IPS-20b (cell line): ENCODE results near the gene ADCY3.
A peak's percentile ranks its signal among the peaks of the same experiment; 100 is the strongest.

Source experiments
- H3K27ac ChIP-seq: one replicate; pipeline ENCODE4 v1.5.1; 2013; ENCODE audit warnings: low read length
- H3K27me3 ChIP-seq: 2 replicates; pipeline ENCODE4 v1.6.1; 2013; ENCODE audit warnings: mild to moderate bottlenecking, low read length, inconsistent platforms; ENCODE audit not compliant: insufficient read depth
- H3K36me3 ChIP-seq: 2 replicates; pipeline ENCODE4 v1.6.1; 2013; ENCODE audit warnings: low read depth, mild to moderate bottlenecking, inconsistent platforms, low read length, moderate library complexity; ENCODE audit not compliant: insufficient read depth
- H3K4me1 ChIP-seq: 2 replicates; pipeline ENCODE4 v1.6.1; 2013; ENCODE audit warnings: mild to moderate bottlenecking, control low read depth, inconsistent platforms, low read length, moderate library complexity; ENCODE audit not compliant: insufficient read depth
- H3K4me3 ChIP-seq: 2 replicates; pipeline ENCODE4 v1.5.1; 2013; ENCODE audit warnings: mild to moderate bottlenecking, low read length, inconsistent platforms
- H3K9ac ChIP-seq: 2 replicates; pipeline ENCODE4 v1.6.1; 2013; ENCODE audit warnings: low read depth, mild to moderate bottlenecking, inconsistent platforms, low read length, moderate library complexity
- H3K9me3 ChIP-seq: 2 replicates; pipeline ENCODE4 v1.6.1; 2013; ENCODE audit warnings: mild to moderate bottlenecking, low read depth, low read length, inconsistent platforms; ENCODE audit not compliant: insufficient read depth

ADCY3 gene

GRCh38 chr2:24924732-24925131, 4.7 kb upstream of the ADCY3 start:
- Histone ChIP-seq H3K27me3 (peaks cover 6% of the 10 kb centered on the region), H3K9me3 (no peaks in the 10 kb centered on the region), H3K4me1 (no peaks in the 10 kb centered on the region), H3K9ac (no peak overlapping the region), H3K4me3 (no peak overlapping the region), H3K27ac (no peak overlapping the region), H3K36me3 (no peaks in the 10 kb centered on the region)

GRCh38 chr2:24924266-24924665, 4.2 kb upstream of the ADCY3 start:
- Histone ChIP-seq H3K36me3 (no peaks in the 10 kb centered on the region), H3K27me3 (peaks cover 8% of the 10 kb centered on the region), H3K4me3 (no peak overlapping the region), H3K4me1 (no peaks in the 10 kb centered on the region), H3K9ac (no peak overlapping the region), H3K9me3 (no peaks in the 10 kb centered on the region), H3K27ac (no peak overlapping the region)

- no peak overlapping the region for H3K9ac ChIP-seq
- peaks cover 16% of the 10 kb centered on the region for H3K27me3 ChIP-seq
- H3K9me3 ChIP-seq, result no peaks in the 10 kb centered on the region
- 0 out of 2 replicates have a peak, but pooled peaks cover 3% of the 10 kb centered on the region for H3K4me1 ChIP-seq
- H3K27ac ChIP-seq, result no peak overlapping the region
- no peaks in the 10 kb centered on the region for H3K36me3 ChIP-seq
- no peak overlapping the region for H3K4me3 ChIP-seq
Measured at GRCh38 chr2:24923106-24923505, 3.1 kb upstream of the ADCY3 start.

GRCh38 chr2:24922556-24922955, 2.5 kb upstream of the ADCY3 start:
- H3K27me3 ChIP-seq, result peaks cover 16% of the 10 kb centered on the region
- H3K27ac ChIP-seq, result no peak overlapping the region
- no peak overlapping the region for H3K9ac ChIP-seq
- no peaks in the 10 kb centered on the region for H3K9me3 ChIP-seq
- 0 out of 2 replicates have a peak, but pooled peaks cover 3% of the 10 kb centered on the region for H3K4me1 ChIP-seq
- no peak overlapping the region for H3K4me3 ChIP-seq
- H3K36me3 ChIP-seq, result peaks cover 4% of the 10 kb centered on the region; the same call in 1 of the 2 replicates

GRCh38 chr2:24920809-24921441, 888 bp upstream of the ADCY3 start:
- peaks cover 16% of the 10 kb centered on the region for H3K27me3 ChIP-seq
- H3K36me3 ChIP-seq, result peaks cover 4% of the 10 kb centered on the region; the same call in 1 of the 2 replicates
- H3K9me3 ChIP-seq, result no peaks in the 10 kb centered on the region
- peak overlapping the region; percentile 66 for H3K4me3 ChIP-seq
- no peak overlapping the region for H3K27ac ChIP-seq
- no peak overlapping the region for H3K9ac ChIP-seq
- H3K4me1 ChIP-seq, result 0 out of 2 replicates have a peak, but pooled peaks cover 3% of the 10 kb centered on the region

GRCh38 chr2:24919506-24920097, 435 bp downstream of the ADCY3 start:
- H3K27me3 ChIP-seq, result peaks cover 16% of the 10 kb centered on the region
- H3K4me3 ChIP-seq, result peak overlapping the region; percentile 59
- H3K36me3 ChIP-seq, result peaks cover 4% of the 10 kb centered on the region; the same call in 1 of the 2 replicates
- H3K4me1 ChIP-seq, result 0 out of 2 replicates have a peak, but pooled peaks cover 3% of the 10 kb centered on the region
- no peaks in the 10 kb centered on the region for H3K9me3 ChIP-seq
- H3K27ac ChIP-seq, result no peak overlapping the region
- H3K9ac ChIP-seq, result peak overlapping the region; percentile 14; the same call in 1 of the 2 replicates

GRCh38 chr2:24919037-24919505, 966 bp downstream of the ADCY3 start:
- no peak overlapping the region for H3K27ac ChIP-seq
- H3K9me3 ChIP-seq, result no peaks in the 10 kb centered on the region
- peak overlapping the region; percentile 14; the same call in 1 of the 2 replicates for H3K9ac ChIP-seq
- H3K4me3 ChIP-seq, result peak overlapping the region; percentile 59
- H3K27me3 ChIP-seq, result peaks cover 16% of the 10 kb centered on the region
- H3K36me3 ChIP-seq, result peaks cover 4% of the 10 kb centered on the region; the same call in 1 of the 2 replicates
- 0 out of 2 replicates have a peak, but pooled peaks cover 3% of the 10 kb centered on the region for H3K4me1 ChIP-seq

- Histone ChIP-seq H3K27ac (no peak overlapping the region), H3K4me3 (peak overlapping the region; percentile 59; the same call in 1 of the 2 replicates), H3K9ac (0 out of 2 replicates have a peak overlapping the region, but pooled peaks have one; percentile 14), H3K9me3 (no peaks in the 10 kb centered on the region), H3K27me3 (peaks cover 16% of the 10 kb centered on the region), H3K36me3 (peaks cover 4% of the 10 kb centered on the region; the same call in 1 of the 2 replicates), H3K4me1 (peaks cover 3% of the 10 kb centered on the region; the same call in 1 of the 2 replicates)
Measured at GRCh38 chr2:24918326-24919036, 1.6 kb downstream of the ADCY3 start.

- Histone ChIP-seq H3K36me3 (peaks cover 4% of the 10 kb centered on the region; the same call in 1 of the 2 replicates), H3K27me3 (peaks cover 16% of the 10 kb centered on the region), H3K4me1 (peaks cover 3% of the 10 kb centered on the region; the same call in 1 of the 2 replicates), H3K9ac (no peak overlapping the region), H3K4me3 (no peak overlapping the region), H3K9me3 (no peaks in the 10 kb centered on the region), H3K27ac (no peak overlapping the region)
Measured at GRCh38 chr2:24917731-24918325, 2.2 kb downstream of the ADCY3 start.

GRCh38 chr2:24917086-24917485, 3.0 kb downstream of the ADCY3 start:
- Histone ChIP-seq H3K27ac (no peak overlapping the region), H3K36me3 (peaks cover 4% of the 10 kb centered on the region; the same call in 1 of the 2 replicates), H3K27me3 (peaks cover 16% of the 10 kb centered on the region), H3K4me1 (peaks cover 3% of the 10 kb centered on the region; the same call in 1 of the 2 replicates), H3K4me3 (no peak overlapping the region), H3K9me3 (no peaks in the 10 kb centered on the region), H3K9ac (no peak overlapping the region)

GRCh38 chr2:24915796-24916195, 4.2 kb downstream of the ADCY3 start:
- Histone ChIP-seq H3K4me3 (no peak overlapping the region), H3K9me3 (no peaks in the 10 kb centered on the region), H3K27ac (no peak overlapping the region), H3K27me3 (peaks cover 13% of the 10 kb centered on the region), H3K4me1 (peaks cover 3% of the 10 kb centered on the region; the same call in 1 of the 2 replicates), H3K36me3 (peaks cover 4% of the 10 kb centered on the region; the same call in 1 of the 2 replicates), H3K9ac (no peak overlapping the region)
